Gastrocnemius medialis (tissue), 4 donors: Measurements from ENCODE around the gene SPTBN1. TPM values are rescaled to one million over a fixed set of nuclear protein-coding genes. Genes with fewer than 3 reads are reported as not detected.

Experiments
- ATAC-seq, 2 donors: fragments of 150-250 bp; one replicate each; pipeline ENCODE4 v1.9.1; 2016
- DNase-seq, 2 donors: peaks; one replicate each; pipeline ENCODE4 v3.0.0-alpha.2; 2019
- H3K27ac ChIP-seq, 4 donors: fragments of 200-600 bp; sonication (generic); 1 replicate in 1 of 4; 2 replicates in 3 of 4; pipeline ENCODE4 v1.5.1; 2016 to 2018; ENCODE audit warnings: mild to moderate bottlenecking in 2 of 4, moderate library complexity in 1 of 4
- H3K27me3 ChIP-seq, 3 donors: fragments of 200-600 bp; sonication (generic) in 2 of 3; 1 replicate in 1 of 3; 2 replicates in 2 of 3; pipeline versions ENCODE4 v1.5.1 to v1.6.0; 2016 to 2019; ENCODE audit warnings: mild to moderate bottlenecking in 1 of 3, moderate library complexity in 1 of 3
- H3K36me3 ChIP-seq, 2 donors: fragments of 200-600 bp; sonication (generic) in 1 of 2; one replicate each; pipeline ENCODE4 v1.5.1; 2017 to 2018
- H3K4me1 ChIP-seq, 2 donors: fragments of 200-600 bp; sonication (generic) in 1 of 2; one replicate each; pipeline ENCODE4 v1.5.1; 2016 to 2017; ENCODE audit warnings: mild to moderate bottlenecking in 2 of 2
- H3K4me3 ChIP-seq, 4 donors: fragments of 200-600 bp; sonication (generic) in 3 of 4; 1 replicate in 1 of 4; 2 replicates in 3 of 4; pipeline ENCODE4 v1.5.1; 2016 to 2019; ENCODE audit warnings: mild to moderate bottlenecking in 2 of 4
- H3K9me3 ChIP-seq, 3 donors: fragments of 200-600 bp; sonication (generic) in 2 of 3; 1 replicate in 1 of 3; 2 replicates in 2 of 3; pipeline ENCODE4 v1.5.1; 2016 to 2019
- CTCF ChIP-seq, 5 experiments: fragments of 450-650 bp in 3 of 5; fragments of 200-600 bp in 2 of 5; sonication (generic) in 2 of 5; IDR thresholded peaks in 4 of 5; conservative IDR thresholded peaks in 1 of 5; 1 replicate in 4 of 5; 2 replicates in 1 of 5; pipeline ENCODE4 v1.5.1; 2016 to 2019; ENCODE audit warnings: antibody characterized with exemption in 5 of 5, mild to moderate bottlenecking in 3 of 5, moderate library complexity in 3 of 5
- POLR2A ChIP-seq, 2 donors: fragments of 450-650 bp; IDR thresholded peaks; one replicate each; pipeline ENCODE4 v1.6.1; 2017; ENCODE audit warnings: antibody characterized with exemption in 2 of 2, mild to moderate bottlenecking in 2 of 2, moderate library complexity in 2 of 2
- in situ Hi-C, 4 donors: fragments of 200-750 bp; cut with MboI; loops; one replicate each; pipeline versions ENCODE4 v1.15.0 to v1.8.0; 2017; ENCODE audit warnings: low sequenced_read_pairs in 4 of 4
- intact Hi-C: fragments of 100-400 bp; cut with DNase I; formaldehyde crosslinking; loops from one replicate; pipeline ENCODE4 v1.15.1; 2023; ENCODE audit warnings: low total_unique reads
- total RNA-seq, 4 donors: library from RNA; depleted of rRNA; stranded (reverse); fragments of >200 nt; gene quantifications; one replicate each; pipeline versions ENCODE4 v1.1.0 to v1.2.3, GENCODE V29; 2016

The SPTBN1 gene
- total RNA-seq, 4 donors from 2014 or later = 107 to 191 (median 119) TPM

DNA sequence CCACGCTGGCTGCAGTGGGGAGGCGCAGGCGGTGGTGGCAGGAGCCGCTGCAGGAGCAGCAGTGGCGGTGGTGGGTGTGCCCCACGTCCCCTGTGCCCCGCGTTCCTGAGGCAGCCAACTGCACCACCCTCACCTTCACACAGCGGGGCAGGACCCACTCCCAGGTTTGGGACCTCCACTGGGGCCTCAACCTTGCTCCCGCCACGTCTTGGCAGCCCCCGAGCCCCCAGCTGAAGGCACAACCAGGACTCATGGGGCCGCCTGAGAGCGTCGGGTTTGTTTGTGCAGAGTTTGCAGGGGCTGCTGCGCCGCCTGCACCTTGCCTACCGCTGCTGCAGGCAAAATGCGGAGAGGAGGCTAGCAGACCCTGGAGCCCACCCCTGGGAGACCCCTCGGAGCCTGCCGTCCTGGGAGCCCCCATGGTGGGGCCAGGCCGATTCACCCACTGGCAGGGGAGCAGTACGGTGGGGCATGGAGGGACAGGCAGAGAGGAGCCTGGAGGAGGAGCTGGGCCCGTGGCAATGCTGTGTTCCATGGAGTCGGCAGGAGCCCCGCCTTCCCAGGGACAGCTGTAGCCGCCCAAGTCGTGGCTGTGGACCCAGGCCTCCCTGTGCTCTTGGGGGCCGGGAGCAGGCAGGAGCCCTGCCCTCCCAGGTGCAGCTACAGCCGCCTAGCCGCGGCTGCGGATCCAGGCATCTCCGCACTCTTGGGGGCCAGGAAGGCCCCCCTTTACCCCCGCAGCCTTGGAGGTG, 252.6 kb downstream of the SPTBN1 start:
- Histone ChIP-seq H3K4me3 (peak overlapping the region in 3 of 4 donors; percentile 30 to 43 (median 31)), H3K27ac (no peak overlapping the region), H3K27me3 (peaks cover 0 to 3% (median 0%) of the 10 kb centered on the region in 3 donors), H3K4me1 (no peaks in the 10 kb centered on the region), H3K9me3 (no peaks in the 10 kb centered on the region), H3K36me3 (no peaks in the 10 kb centered on the region)
- TF ChIP-seq POLR2A (IDR thresholded peaks at IDR 0.05) (no peak), CTCF (IDR thresholded peaks at IDR 0.05 in 4 of 5, conservative IDR thresholded peaks at IDR 0.05 in 1 of 5) (no peak)
- in situ Hi-C loops (loop anchor here (10.0 to 25.0 kb wide), 7 partner anchors 54 to 604 kb away; partner anchors contain the start of gene ACYP2 (in 1 of the 4)), intact Hi-C loops (no loop called here)
- no peak for ATAC-seq
- no peak for DNase-seq

DNA sequence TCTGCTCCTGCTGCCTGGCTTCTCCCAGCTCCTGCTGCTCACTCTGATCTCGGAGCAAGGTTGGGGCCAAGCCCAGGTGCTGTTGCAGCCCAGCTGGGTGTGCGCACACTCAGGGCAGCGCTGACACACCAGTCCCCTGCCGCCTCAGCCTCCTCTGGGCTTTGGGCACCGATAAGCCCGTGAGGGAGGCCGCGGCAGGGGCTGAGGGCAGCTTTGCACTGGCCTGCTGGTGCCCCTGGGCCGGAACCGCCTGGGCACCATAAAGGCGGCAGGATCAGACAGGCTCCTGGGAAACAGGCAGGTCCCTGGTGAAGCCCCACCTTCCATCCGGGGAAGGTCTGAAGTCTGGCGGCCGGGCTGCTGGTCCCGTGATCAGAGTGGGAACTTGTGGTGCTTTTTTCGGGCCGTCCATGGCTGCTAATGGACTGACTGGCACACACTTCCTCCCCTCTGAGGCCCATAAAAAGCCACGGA, 253.2 kb downstream of the SPTBN1 start:
- in situ Hi-C loops (loop anchor here (10.0 to 25.0 kb wide), 7 partner anchors 55 to 605 kb away; partner anchors contain the start of gene ACYP2 (in 1 of the 4)), intact Hi-C loops (no loop called here)
- TF ChIP-seq CTCF (IDR thresholded peaks at IDR 0.05 in 4 of 5, conservative IDR thresholded peaks at IDR 0.05 in 1 of 5) = no peak
- TF ChIP-seq POLR2A (IDR thresholded peaks at IDR 0.05) = no peak
- Histone ChIP-seq H3K27me3 (peaks cover 0 to 3% (median 0%) of the 10 kb centered on the region in 3 donors), H3K36me3 (no peaks in the 10 kb centered on the region), H3K4me1 (no peaks in the 10 kb centered on the region), H3K9me3 (no peaks in the 10 kb centered on the region), H3K27ac (no peak overlapping the region), H3K4me3 (peak overlapping the region in 3 of 4 donors; percentile 30 to 43 (median 31))
- no peak for DNase-seq
- ATAC-seq = no peak

DNA sequence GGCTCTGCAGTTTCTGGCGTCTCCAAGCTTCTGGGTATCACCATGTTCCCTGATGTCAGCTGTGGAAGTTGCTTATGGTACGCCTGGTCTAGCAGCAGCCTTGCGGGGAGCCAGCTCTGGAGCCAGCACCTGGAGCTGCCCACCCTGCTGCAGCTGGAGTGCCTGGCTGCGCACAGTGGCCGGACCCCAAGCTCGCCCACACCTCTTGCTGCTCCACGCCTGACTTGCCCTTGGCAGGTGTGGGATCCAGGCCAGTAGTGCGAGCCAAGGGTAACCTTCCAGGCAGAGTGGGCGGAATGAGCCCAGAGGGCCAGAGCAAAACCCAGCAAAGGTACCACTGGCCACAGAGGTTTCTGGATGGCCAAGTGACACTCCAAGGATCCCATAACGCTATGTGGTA, 254.1 kb downstream of the SPTBN1 start:
- no peaks in the 10 kb centered on the region for H3K36me3 ChIP-seq
- H3K4me1 ChIP-seq = no peaks in the 10 kb centered on the region
- no peaks in the 10 kb centered on the region for H3K9me3 ChIP-seq
- TF ChIP-seq CTCF (IDR thresholded peaks at IDR 0.05 in 4 of 5, conservative IDR thresholded peaks at IDR 0.05 in 1 of 5) = no peak
- H3K4me3 ChIP-seq = no peak overlapping the region
- intact Hi-C loops = no loop called here
- in situ Hi-C loops = loop anchor here in 3 of 4 donors (25.0 kb wide), 4 partner anchors 302 to 598 kb away; partner anchors contain the start of gene ACYP2 (in 1 of the 3)
- no peak for DNase-seq
- H3K27me3 ChIP-seq = peaks cover 0 to 3% (median 0%) of the 10 kb centered on the region in 3 donors
- no peak for ATAC-seq
- H3K27ac ChIP-seq = no peak overlapping the region

- in situ Hi-C loops = loop anchor here in 3 of 4 donors (25.0 kb wide), 4 partner anchors 300 to 600 kb away; partner anchors contain the start of gene ACYP2 (in 1 of the 3)
- H3K27ac ChIP-seq = no peak overlapping the region
- H3K36me3 ChIP-seq = no peaks in the 10 kb centered on the region
- DNase-seq (no peak), ATAC-seq (no peak)
- intact Hi-C loops = no loop called here
- H3K27me3 ChIP-seq = peaks cover 0 to 3% (median 0%) of the 10 kb centered on the region in 3 donors
- H3K9me3 ChIP-seq = no peaks in the 10 kb centered on the region
- no peak overlapping the region for H3K4me3 ChIP-seq
- no peaks in the 10 kb centered on the region for H3K4me1 ChIP-seq
- TF ChIP-seq POLR2A (IDR thresholded peaks at IDR 0.05) = no peak
- TF ChIP-seq CTCF (IDR thresholded peaks at IDR 0.05 in 4 of 5, conservative IDR thresholded peaks at IDR 0.05 in 1 of 5) = no peak
Observed at GRCh38 chr2:54712516-54712915, 256.4 kb downstream of the SPTBN1 start.
